22Rv1 (cell line): ENCODE data around the gene PTCRA.

ENCODE experiments used
- H3K27ac ChIP-seq: fragments of 450-650 bp; 2 replicates; pipeline ENCODE4 v1.5.1; 2017
- ZFX ChIP-seq: fragments of 450-650 bp; IDR thresholded peaks from 2 replicates; pipeline ENCODE4 v1.6.1; 2017; ENCODE audit warnings: antibody characterized with exemption, borderline replicate concordance
- TF ChIP-seq, protein P1 (sequence below): fragments of 450-650 bp; IDR thresholded peaks from 2 replicates; pipeline ENCODE4 v1.5.1; 2017; ENCODE audit warnings: mild to moderate bottlenecking

The PTCRA gene

DNA sequence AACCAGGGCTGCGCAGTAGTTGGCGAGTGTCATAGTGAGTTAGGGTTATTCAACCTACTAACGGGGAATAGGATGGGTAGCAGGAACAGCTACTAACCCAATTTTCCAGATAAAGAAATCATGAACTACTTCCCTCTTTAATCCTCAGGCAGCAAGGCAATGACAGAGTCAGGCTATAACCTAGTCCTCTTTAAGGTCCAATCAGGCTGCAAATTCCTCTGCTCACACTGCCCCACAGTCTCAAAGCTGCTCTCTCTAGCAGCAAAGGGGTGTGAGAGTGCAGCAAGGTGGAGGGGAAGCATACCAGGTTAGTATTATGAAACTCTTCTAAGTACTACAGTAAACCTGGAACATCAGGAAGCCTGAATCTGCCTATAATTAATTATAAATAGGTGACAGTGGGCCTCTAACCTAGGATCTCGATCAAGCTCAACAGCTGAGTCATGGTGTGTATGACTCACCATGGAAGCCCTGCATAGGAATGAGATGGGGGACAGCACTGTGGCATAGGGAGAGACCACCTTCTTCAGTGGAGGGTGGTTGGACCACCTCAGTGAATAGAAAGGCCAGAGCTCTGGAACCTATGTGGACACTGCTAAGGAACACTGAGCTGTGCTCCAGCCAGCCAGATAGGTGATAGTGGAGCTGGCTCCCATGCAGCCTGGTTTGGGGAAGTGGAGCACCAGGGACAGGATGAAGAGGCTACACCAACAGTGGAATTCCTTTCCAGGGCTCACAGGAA, 55.2 kb downstream of the PTCRA start:
- TF ChIP-seq, protein P1, sequence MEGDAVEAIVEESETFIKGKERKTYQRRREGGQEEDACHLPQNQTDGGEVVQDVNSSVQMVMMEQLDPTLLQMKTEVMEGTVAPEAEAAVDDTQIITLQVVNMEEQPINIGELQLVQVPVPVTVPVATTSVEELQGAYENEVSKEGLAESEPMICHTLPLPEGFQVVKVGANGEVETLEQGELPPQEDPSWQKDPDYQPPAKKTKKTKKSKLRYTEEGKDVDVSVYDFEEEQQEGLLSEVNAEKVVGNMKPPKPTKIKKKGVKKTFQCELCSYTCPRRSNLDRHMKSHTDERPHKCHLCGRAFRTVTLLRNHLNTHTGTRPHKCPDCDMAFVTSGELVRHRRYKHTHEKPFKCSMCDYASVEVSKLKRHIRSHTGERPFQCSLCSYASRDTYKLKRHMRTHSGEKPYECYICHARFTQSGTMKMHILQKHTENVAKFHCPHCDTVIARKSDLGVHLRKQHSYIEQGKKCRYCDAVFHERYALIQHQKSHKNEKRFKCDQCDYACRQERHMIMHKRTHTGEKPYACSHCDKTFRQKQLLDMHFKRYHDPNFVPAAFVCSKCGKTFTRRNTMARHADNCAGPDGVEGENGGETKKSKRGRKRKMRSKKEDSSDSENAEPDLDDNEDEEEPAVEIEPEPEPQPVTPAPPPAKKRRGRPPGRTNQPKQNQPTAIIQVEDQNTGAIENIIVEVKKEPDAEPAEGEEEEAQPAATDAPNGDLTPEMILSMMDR, result no peak
- TF ChIP-seq ZFX, result no peak
- peak overlapping the region; percentile 34 for H3K27ac ChIP-seq

DNA sequence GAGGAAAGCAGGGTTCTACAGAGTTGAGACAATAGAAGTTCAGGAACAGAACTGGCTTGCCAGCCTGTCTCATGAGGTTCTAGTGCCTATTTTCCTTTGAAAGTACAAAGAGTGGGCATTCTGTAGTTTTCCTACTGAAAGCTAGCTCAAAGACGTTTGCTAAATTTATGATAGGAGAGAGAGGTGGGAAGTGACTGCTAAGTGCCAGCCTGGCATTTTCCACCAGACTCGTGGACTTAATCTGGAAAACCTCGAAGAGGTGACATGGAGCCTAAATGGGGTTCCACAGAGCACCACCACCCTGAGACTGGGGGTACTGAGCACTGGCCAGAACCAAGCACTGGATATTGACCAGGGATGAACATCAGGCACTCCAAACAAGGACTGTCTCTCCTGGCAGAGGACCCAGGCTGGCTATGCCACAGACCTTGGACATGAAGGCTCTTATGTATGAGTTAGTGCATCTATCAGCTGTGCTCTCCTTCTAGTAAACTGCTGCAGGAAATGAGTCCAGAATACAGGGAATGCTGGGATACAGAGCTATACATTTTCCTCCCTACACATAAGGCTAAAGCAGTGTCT, 56.0 kb downstream of the PTCRA start:
- TF ChIP-seq, protein P1, result no peak
- TF ChIP-seq ZFX, result no peak

DNA sequence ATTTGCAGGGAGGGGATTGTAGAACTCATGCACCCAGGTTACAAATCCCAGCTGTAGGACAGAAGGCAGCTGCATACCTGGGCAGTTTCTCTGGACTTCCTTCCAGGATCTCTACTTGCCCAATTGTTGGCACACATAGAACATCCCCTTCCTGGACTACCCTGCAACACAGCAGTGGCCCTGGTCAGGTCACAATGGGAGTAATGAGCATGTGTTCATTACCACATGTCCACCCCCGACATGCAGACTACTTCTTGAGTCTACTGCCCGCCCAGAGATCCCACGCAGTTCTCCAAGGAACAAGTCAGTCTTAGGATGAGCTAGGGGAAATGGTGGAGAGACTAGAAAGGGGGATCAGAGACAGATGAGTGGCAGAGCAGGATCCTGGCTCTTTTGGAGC, 58.1 kb downstream of the PTCRA start:
- TF ChIP-seq, protein P1, result no peak
- no peak for TF ChIP-seq ZFX
- H3K27ac ChIP-seq, result no peak overlapping the region

More for the DNA sequence above, 56.0 kb downstream of the PTCRA start:
- H3K27ac ChIP-seq, result peak overlapping the region; percentile 34; the same call in 1 of the 2 replicates

DNA sequence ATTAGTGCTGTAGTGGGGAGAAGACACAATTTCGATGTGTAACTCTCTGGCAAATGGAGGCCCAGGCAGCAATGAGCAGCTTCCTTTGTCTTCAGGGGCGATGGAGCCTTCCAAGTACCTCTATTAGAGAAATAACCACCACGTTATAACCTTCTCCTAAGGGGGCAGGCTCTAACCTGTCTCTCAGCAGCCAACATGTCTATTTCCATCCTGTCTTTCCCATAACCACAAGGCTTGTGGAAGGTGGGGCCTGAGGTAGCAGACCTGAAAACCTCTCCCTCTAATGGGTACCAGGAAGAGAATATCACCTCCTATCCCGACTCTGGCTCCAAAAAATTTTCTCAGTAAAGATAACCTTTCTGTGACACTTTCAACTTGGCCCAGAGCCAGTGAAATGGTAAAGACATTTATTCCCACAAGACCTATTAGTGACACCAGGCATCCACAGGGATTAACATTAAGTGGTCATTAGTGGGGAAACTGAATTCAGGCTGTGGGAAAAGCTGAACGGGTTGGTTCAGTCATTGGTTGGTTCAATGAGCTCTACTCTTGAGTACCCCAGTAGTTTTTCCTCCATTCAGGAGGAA, 59.2 kb downstream of the PTCRA start:
- TF ChIP-seq ZFX, result no peak
- TF ChIP-seq, protein P1, result no peak
- no peak overlapping the region for H3K27ac ChIP-seq
